H1 (cell line): ENCODE results near the gene SLC6A6.

Source experiments
- ATF2 ChIP-seq: IDR thresholded peaks from 2 replicates; pipeline ENCODE4 v1.6.1; 2012; ENCODE audit warnings: low read length, inconsistent platforms
- BACH1 ChIP-seq: IDR thresholded peaks from 2 replicates; pipeline ENCODE4 v1.6.1; 2012; ENCODE audit warnings: low read length, improper control_type of control experiment
- CTCF ChIP-seq, 3 experiments: IDR thresholded peaks; 1 replicate in 2 of 3; 2 replicates in 1 of 3; pipeline versions ENCODE4 v1.5.1 to v1.6.1; 2011; ENCODE audit warnings: low read length in 3 of 3, mild to moderate bottlenecking in 3 of 3, inconsistent platforms in 2 of 3, low read depth in 1 of 3, moderate library complexity in 1 of 3; ENCODE audit not compliant: insufficient read depth in 1 of 3; ENCODE audit errors: control extremely low read depth in 1 of 3
- POLR2A ChIP-seq, 2 experiments: IDR thresholded peaks; 1 replicate in 1 of 2; 2 replicates in 1 of 2; pipeline ENCODE4 v1.6.1; 2011; ENCODE audit warnings: low read depth in 2 of 2, low read length in 2 of 2, mild to moderate bottlenecking in 2 of 2; ENCODE audit errors: control extremely low read depth in 1 of 2
- POLR2AphosphoS5 ChIP-seq: IDR thresholded peaks from 2 replicates; pipeline ENCODE4 v1.6.1; 2011; ENCODE audit warnings: low read depth, low read length
- TEAD4 ChIP-seq: IDR thresholded peaks from 2 replicates; pipeline ENCODE4 v1.6.1; 2012; ENCODE audit warnings: low read depth, low read length, inconsistent platforms, mixed read lengths

GRCh38 chr3:14363379-14363778 lies 39.0 kb upstream of the SLC6A6 start:
- TF ChIP-seq POLR2A (IDR thresholded peaks at IDR 0.05; ENCODE audit: control extremely low read depth in 1 of 2, low read depth in 2 of 2, low read length in 2 of 2) (no peak), BACH1 (no peak), POLR2AphosphoS5 (no peak), TEAD4 (no peak), ATF2 (no peak), CTCF (IDR thresholded peaks at IDR 0.05; ENCODE audit: control extremely low read depth in 1 of 3, insufficient read depth in 1 of 3, low read depth in 1 of 3, low read length in 3 of 3) (no peak)
